Activated T-cell treated with anti-CD3 and anti-CD28 coated beads, Interleukin-2, amount 50 U/mL, for 4 hours (primary cell): ENCODE data around the gene SSX2IP. TPM values are rescaled to one million over a fixed set of nuclear protein-coding genes. Genes with fewer than 3 reads are reported as not detected.
"Not testable (repeated sequence)": the region's sequence is repeated elsewhere in the genome, so short reads cannot be mapped to it uniquely, and the experiment has no call there.

Experiments used
- ATAC-seq, 2 donors: fragments of 200-7000 bp; cut with Tn5 transposase; one replicate each; pipeline ENCODE4 v1.10.0; 2021
- DNase-seq: peaks from one replicate; pipeline ENCODE4 v3.0.0-alpha.2; 2020
- H3K27me3 Mint-ChIP-seq: one replicate; pipeline ENCODE4 v1.8.0; 2021; ENCODE audit warnings: low read depth, mixed read lengths
- H3K36me3 Mint-ChIP-seq: one replicate; pipeline ENCODE4 v1.8.0; 2022; ENCODE audit warnings: mixed read lengths; ENCODE audit not compliant: insufficient read depth
- H3K4me1 Mint-ChIP-seq: one replicate; pipeline ENCODE4 v1.8.0; 2021; ENCODE audit warnings: low read depth, mixed read lengths
- H3K4me3 Mint-ChIP-seq: one replicate; pipeline ENCODE4 v1.8.0; 2021; ENCODE audit warnings: mild to moderate bottlenecking, moderate library complexity, mixed read lengths
- H3K9me3 Mint-ChIP-seq: one replicate; pipeline ENCODE4 v1.8.0; 2021; ENCODE audit warnings: mixed read lengths
- total RNA-seq, 3 donors: library from RNA; stranded (reverse); gene quantifications; one replicate each; pipeline ENCODE4 v1.2.1, GENCODE V29; 2021

SSX2IP gene
- 1 to 10 TPM; 5.7 to 8.7 (median 8.4) TPM for total RNA-seq

GRCh38 chr1:84690397-84691121 lies at the start of gene SSX2IP:
SSX2IP (minus strand) TSS chr1:84690461; CDS start chr1:84671219, 19,242 bp downstream.
- Mint-ChIP-seq H3K4me1 (peaks cover 57% of the 10 kb centered on the region), H3K36me3 (peaks cover 1% of the 10 kb centered on the region), H3K4me3 (peak within 1 kb of the TSS; percentile 93), H3K9me3 (no peaks in the 10 kb centered on the region), H3K27me3 (no peaks in the 10 kb centered on the region)
- ATAC-seq (peak; percentile 90 to 91), DNase-seq (peak; percentile 100)

- no peak for ATAC-seq
- Mint-ChIP-seq H3K4me1 (peaks cover 2% of the 10 kb centered on the region), H3K36me3 (no peaks in the 10 kb centered on the region), H3K27me3 (peaks cover 23% of the 10 kb centered on the region), H3K9me3 (no peaks in the 10 kb centered on the region), H3K4me3 (no peak overlapping the region)
- no peak for DNase-seq
Observed at GRCh38 chr1:84738237-84738636, 48.0 kb upstream of the SSX2IP start.

GRCh38 chr1:84737590-84737989 lies 47.3 kb upstream of the SSX2IP start:
- Mint-ChIP-seq H3K36me3 (no peaks in the 10 kb centered on the region), H3K4me1 (no peaks in the 10 kb centered on the region), H3K27me3 (peaks cover 27% of the 10 kb centered on the region), H3K9me3 (no peaks in the 10 kb centered on the region), H3K4me3 (no peak overlapping the region)
- no peak for DNase-seq
- ATAC-seq, result no peak

GRCh38 chr1:84736944-84737343 lies 46.7 kb upstream of the SSX2IP start:
- Mint-ChIP-seq H3K9me3 (no peaks in the 10 kb centered on the region), H3K4me3 (no peak overlapping the region), H3K36me3 (no peaks in the 10 kb centered on the region), H3K27me3 (peaks cover 31% of the 10 kb centered on the region), H3K4me1 (no peaks in the 10 kb centered on the region)
- DNase-seq (no peak), ATAC-seq (no peak)

- Mint-ChIP-seq H3K27me3 (peaks cover 29% of the 10 kb centered on the region), H3K4me1 (no peaks in the 10 kb centered on the region), H3K36me3 (no peaks in the 10 kb centered on the region), H3K9me3 (no peaks in the 10 kb centered on the region), H3K4me3 (no peak overlapping the region)
- no peak for ATAC-seq
- no peak for DNase-seq
Observed at GRCh38 chr1:84736445-84736844, 46.2 kb upstream of the SSX2IP start.

- H3K36me3 Mint-ChIP-seq, result no peaks in the 10 kb centered on the region
- no peaks in the 10 kb centered on the region for H3K9me3 Mint-ChIP-seq
- DNase-seq (no peak), ATAC-seq (no peak)
- H3K4me3 Mint-ChIP-seq, result no peak overlapping the region
- peaks cover 37% of the 10 kb centered on the region for H3K27me3 Mint-ChIP-seq
- no peaks in the 10 kb centered on the region for H3K4me1 Mint-ChIP-seq
Observed at GRCh38 chr1:84735483-84735882, 45.2 kb upstream of the SSX2IP start.

GRCh38 chr1:84732520-84732919 lies 42.3 kb upstream of the SSX2IP start:
- no peaks in the 10 kb centered on the region for H3K36me3 Mint-ChIP-seq
- no peaks in the 10 kb centered on the region for H3K9me3 Mint-ChIP-seq
- peaks cover 32% of the 10 kb centered on the region for H3K27me3 Mint-ChIP-seq
- H3K4me3 Mint-ChIP-seq, result no peak overlapping the region
- DNase-seq (no peak), ATAC-seq (no peak)
- H3K4me1 Mint-ChIP-seq, result no peaks in the 10 kb centered on the region

- peaks cover 30% of the 10 kb centered on the region for H3K27me3 Mint-ChIP-seq
- H3K4me3 Mint-ChIP-seq, result no peak overlapping the region
- DNase-seq (no peak), ATAC-seq (no peak)
- H3K9me3 Mint-ChIP-seq, result no peaks in the 10 kb centered on the region
- no peaks in the 10 kb centered on the region for H3K4me1 Mint-ChIP-seq
- no peaks in the 10 kb centered on the region for H3K36me3 Mint-ChIP-seq
Observed at GRCh38 chr1:84731519-84731918, 41.3 kb upstream of the SSX2IP start.

- peaks cover 13% of the 10 kb centered on the region for H3K27me3 Mint-ChIP-seq
- H3K4me1 Mint-ChIP-seq, H3K9me3 Mint-ChIP-seq, ATAC-seq, DNase-seq, H3K36me3 Mint-ChIP-seq, H3K4me3 Mint-ChIP-seq: not testable (repeated sequence)
Observed at GRCh38 chr1:84727711-84728110, 37.5 kb upstream of the SSX2IP start.

GRCh38 chr1:84726593-84727499 lies 36.6 kb upstream of the SSX2IP start:
- Mint-ChIP-seq H3K36me3 (no peaks in the 10 kb centered on the region), H3K27me3 (peaks cover 8% of the 10 kb centered on the region), H3K4me3 (no peak overlapping the region), H3K4me1 (no peaks in the 10 kb centered on the region), H3K9me3 (no peaks in the 10 kb centered on the region)
- ATAC-seq (no peak), DNase-seq (no peak)

- ATAC-seq (peak; percentile 32 to 49), DNase-seq (peak; percentile 53)
- Mint-ChIP-seq H3K4me1 (peaks cover 2% of the 10 kb centered on the region), H3K4me3 (no peak overlapping the region), H3K36me3 (no peaks in the 10 kb centered on the region), H3K9me3 (no peaks in the 10 kb centered on the region), H3K27me3 (no peaks in the 10 kb centered on the region)
Observed at GRCh38 chr1:84724128-84724860, 34.0 kb upstream of the SSX2IP start.

GRCh38 chr1:84722794-84723193 lies 32.5 kb upstream of the SSX2IP start:
- ATAC-seq, result no peak
- Mint-ChIP-seq H3K4me3 (no peak overlapping the region), H3K27me3 (no peaks in the 10 kb centered on the region), H3K4me1 (peaks cover 2% of the 10 kb centered on the region), H3K9me3 (no peaks in the 10 kb centered on the region), H3K36me3 (no peaks in the 10 kb centered on the region)
- no peak for DNase-seq

GRCh38 chr1:84721872-84722271 lies 31.6 kb upstream of the SSX2IP start:
- not testable (repeated sequence) for H3K27me3 Mint-ChIP-seq, H3K9me3 Mint-ChIP-seq, ATAC-seq, H3K36me3 Mint-ChIP-seq, H3K4me3 Mint-ChIP-seq, H3K4me1 Mint-ChIP-seq, DNase-seq

- Mint-ChIP-seq H3K9me3 (no peaks in the 10 kb centered on the region), H3K36me3 (no peaks in the 10 kb centered on the region), H3K4me1 (peaks cover 2% of the 10 kb centered on the region), H3K4me3 (no peak overlapping the region), H3K27me3 (no peaks in the 10 kb centered on the region)
- DNase-seq (no peak), ATAC-seq (peak; percentile 89 to 92)
Observed at GRCh38 chr1:84721152-84721551, 30.9 kb upstream of the SSX2IP start.
